Measurements from ENCODE around the gene SLC29A1.

Gene SLC29A1

GRCh38 chr6:44255105-44255808, 31.9 kb downstream of the SLC29A1 start:
- DNase-seq (ENCODE audit: low read depth) = no peak

DNA sequence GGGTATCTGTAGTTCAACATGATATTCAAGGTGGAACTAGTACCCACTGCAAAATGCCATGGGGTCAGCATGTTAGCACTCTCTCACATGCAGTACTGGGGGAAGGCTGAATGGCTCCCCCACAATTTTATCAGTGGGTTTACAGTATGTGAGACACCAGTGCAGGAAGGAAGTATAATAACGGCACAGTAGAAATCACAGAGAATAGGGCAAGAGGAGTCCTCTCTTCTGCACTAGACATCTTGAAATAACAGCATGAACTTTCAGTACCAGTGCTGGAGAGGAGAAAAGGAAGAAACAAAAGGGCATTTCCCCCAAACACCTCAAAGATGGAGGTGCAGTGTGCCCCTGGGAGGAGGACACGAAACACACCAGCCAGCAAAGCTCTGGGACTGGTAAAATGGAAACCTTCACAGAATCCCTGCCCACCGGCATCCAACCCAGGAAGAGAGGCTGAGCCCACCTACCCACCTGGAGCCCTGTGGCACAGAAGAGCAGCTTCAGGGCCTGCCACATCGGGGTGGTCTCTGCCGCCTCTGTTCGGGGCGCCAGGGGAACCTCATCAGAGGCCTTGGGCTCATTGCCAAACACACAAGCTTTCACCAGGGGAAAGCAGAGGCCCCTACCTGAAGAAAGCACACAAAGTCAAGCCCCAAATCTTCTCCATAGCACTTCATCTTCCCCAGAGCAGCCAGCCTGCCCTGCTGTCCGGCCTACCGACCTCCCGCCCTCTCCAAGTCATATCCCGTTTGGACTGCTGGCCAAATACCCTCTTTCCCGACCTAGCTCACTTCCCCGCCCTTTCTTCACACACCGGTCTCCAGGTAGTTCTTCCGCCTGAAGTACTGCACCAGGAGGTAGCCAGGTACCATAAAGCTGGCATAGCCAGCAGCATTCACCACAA, 32.7 kb downstream of the SLC29A1 start:
- DNase-seq (ENCODE audit: low read depth) = no peak

DNA sequence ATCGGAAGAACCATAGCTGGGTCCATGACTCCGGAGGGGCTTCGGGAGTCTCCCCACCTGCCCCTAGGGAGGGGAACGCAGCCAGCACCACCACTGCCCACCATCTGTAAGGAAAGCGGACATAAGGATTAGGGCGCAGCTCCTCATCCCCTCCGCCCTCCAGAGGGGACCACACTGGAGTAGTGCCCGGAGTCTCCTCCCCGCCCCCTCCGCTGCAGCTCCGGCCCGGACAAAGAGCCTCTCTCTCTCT, 33.3 kb downstream of the SLC29A1 start:
- no peak for DNase-seq (ENCODE audit: low read depth)

DNA sequence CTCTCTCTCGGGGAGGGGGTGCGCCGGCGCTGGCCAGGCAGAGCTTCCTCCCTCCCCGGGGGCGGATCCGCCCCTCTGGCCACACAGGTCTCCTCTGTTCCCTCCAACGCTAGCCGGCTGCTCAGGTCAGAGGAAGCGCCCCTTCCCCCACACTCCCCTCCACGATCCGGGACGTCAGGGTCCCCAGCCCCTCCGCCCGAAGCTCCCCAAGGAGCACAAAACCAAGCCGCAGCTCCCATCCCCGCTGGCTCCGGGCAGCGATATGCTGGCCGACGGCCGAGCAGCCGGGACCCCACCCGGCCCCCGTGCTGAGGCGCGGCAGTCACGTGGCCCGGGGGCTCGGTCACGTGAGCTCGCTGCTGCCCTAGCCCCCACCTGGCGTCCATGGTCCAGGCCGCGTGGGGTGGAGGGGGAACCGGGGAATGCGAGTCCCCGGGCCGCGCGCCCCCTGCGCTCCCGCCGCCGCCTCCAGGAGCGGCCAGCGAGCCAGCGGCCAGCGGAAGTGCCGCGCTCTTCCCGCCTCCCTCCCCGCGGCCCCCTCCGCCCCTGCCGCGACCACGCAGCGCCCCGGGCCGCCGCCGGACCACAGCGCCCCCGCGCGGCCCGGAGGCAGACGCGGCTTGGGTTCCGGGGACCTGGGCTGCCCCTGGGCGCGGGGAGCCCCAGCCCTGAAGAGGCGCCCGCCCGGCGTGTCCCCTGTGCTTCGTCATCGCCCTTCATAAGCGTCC, 33.8 kb downstream of the SLC29A1 start, which contains the start of gene SLC35B2:
SLC35B2 (minus strand) TSS at position 504 of the 728 bp plus-strand sequence; CDS start at position 386, 118 bp downstream.
- peak; percentile 58 for DNase-seq (ENCODE audit: low read depth)

DNA sequence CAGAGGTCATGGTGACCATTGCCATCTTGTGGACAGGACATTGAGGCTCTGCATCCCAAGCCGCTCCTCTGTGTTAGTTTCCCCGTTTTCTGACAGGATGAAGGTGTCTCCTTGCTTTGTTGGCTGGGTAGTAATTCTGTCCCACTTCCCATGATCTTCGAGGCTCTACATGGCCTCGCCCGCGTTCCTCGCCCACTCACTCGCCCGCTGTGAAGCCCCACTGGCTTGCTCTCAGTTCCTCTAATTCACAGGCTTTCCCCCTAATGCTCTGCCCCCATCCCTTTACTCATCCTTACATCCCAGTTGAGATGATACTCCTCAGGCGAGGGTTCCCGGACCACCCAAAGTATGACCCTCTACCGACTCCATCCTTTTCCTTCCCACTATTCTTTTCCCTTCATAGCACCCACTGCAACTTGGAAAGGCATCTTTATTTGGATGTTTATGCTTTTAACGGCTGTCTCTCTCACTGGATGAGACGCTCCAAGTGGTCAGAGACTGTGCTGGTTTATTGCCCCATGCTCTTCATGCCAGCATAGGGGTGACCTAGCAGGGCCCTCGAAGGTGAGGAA, 34.4 kb downstream of the SLC29A1 start:
- DNase-seq (ENCODE audit: low read depth) = no peak

DNA sequence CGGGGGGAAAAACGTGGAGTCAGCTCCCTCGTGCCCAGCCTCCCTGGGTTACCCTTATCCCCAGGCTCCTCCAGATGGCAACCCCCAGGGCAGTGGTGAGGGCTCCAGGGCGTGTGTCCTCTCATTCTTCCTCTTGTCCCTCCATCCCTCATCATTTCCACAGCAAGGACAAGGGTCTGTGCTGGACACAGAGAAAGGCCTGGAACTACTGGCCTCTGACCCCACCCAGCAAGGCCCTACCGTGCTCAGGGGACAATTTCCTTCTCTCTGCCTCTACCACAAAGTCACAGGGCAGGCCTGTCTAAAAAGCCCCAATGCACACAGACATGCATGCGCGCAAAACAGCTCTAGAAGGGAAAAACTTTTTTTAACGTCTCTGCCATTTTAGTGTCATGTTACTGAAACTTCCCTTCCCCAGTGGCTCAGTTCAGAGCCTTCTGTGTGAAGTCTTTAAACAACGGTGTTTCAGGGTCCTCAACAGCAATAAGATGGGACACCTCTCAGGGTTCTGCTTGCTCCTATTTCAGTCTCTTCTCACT, 35.0 kb downstream of the SLC29A1 start:
- no peak for DNase-seq (ENCODE audit: low read depth)

- no peak for DNase-seq (ENCODE audit: low read depth)
These were observed 35.5 kb downstream of the SLC29A1 start for GRCh38 chr6:44258921-44259320.

GRCh38 chr6:44260011-44260410, 36.6 kb downstream of the SLC29A1 start:
- no peak for DNase-seq (ENCODE audit: low read depth)

- no peak for DNase-seq (ENCODE audit: low read depth)
These were observed 37.3 kb downstream of the SLC29A1 start for GRCh38 chr6:44260451-44261297.

GRCh38 chr6:44261581-44261980, 38.2 kb downstream of the SLC29A1 start:
- no peak for DNase-seq (ENCODE audit: low read depth)

DNA sequence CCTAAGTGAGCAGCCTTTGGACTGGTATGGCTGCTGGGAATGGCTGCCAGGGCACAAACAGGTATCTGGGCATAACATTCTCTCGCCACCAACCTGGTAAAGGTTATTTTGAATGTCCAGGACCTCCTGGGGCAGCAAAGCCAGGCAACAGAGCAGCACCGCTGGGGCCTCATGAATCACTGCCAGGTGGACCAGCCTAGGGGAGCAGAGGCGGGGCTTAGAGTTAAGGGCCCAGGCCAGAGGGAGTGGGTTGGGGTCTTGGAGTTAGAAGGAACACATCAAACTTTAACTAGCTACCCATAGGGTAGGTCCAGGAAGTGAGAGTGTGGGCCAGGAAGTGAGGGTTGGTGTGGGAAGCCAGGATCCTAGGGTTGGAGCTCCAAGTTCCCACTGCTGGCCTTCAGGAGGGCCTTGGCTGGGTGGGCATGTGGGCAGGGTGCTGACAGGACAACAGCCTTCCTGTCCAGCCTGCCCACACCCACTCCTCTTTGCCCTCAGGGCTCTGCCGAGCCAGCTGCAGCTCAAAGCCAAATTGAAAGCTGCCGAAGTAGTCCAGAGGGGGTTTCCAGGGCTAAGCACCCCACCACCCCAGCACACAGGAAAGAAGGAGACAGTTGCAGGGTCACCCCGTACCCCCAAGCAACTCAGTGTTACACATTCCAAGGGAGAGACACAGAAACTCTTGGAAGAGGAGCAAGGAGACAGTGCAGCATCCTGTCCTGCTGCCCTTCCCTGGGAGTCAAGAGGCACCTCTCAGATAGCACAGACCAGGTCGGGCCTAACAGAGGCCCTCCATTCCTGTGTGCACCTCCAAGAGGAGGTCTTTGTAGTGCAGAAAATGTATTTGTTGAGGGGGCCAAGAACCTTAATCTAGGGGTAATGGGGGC, 39.3 kb downstream of the SLC29A1 start:
- no peak for DNase-seq (ENCODE audit: low read depth)

DNA sequence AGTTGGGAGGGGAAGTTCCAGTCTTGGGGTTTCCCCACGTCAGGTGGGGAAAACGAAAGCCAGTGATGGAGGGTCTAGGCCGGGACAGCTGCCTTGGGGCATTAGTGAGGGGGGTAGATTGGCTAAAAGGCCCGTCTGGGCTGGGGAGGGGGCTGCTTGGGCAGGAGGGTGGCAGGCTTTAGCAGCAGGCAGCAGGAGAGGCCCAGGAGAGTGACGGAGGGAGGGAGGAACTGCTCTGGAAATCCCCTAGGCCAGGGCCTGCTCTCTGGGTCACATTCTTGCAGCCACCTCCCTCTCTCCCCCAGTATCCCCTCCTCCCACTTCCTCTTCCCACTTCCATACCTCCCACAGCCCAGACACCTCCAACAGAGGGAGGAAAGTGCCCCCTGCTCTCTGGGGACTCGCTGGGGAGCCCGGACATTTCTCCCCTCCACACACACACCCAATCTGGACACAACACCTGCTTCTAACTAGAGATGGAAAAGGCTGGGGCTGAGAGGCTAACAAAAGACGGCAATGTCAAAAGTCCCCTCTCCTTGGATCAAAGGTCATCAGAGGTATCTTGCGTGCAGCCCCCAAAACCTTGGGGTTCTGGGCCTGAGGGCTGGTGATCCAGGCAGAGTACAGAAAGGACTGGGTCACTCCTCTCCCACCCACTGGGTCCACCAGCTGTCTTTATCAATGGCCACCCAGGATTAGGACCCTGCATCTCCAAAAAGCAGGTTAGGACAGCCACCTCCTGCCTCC, 40.1 kb downstream of the SLC29A1 start:
- no peak for DNase-seq (ENCODE audit: low read depth)

- DNase-seq (ENCODE audit: low read depth) = no peak
These were observed 41.0 kb downstream of the SLC29A1 start for GRCh38 chr6:44264154-44265006.

GRCh38 chr6:44265007-44265721, 41.8 kb downstream of the SLC29A1 start, which contains the start of gene NFKBIE:
Gene NFKBIE (minus strand): TSS chr6:44265551. CDS start chr6:44265346, 205 bp downstream.
- peak; percentile 88 for DNase-seq (ENCODE audit: low read depth)

- DNase-seq (ENCODE audit: low read depth) = no peak
These were observed 42.4 kb downstream of the SLC29A1 start for GRCh38 chr6:44265722-44266233.

DNA sequence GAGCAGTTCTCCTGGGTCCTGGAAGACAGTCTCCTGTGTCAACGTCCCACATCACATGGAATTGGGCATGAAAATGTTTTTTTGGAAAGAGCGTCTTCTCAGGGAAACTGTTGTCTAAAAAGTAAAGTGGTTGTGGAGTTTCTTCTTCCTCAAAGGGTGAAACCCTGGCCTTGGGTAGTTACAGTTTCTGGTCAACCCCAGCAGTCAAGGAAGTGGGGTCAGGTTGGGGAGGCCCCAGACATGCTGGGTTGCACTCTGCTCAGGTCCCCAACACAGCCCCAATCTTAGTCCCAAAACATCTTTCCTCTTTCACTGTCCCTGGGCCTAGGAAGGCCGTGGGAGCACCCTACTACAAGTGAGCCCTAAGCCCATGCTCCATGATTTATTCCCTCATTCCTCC, 43.0 kb downstream of the SLC29A1 start:
- DNase-seq (ENCODE audit: low read depth) = no peak

- no peak for DNase-seq (ENCODE audit: low read depth)
These were observed 43.9 kb downstream of the SLC29A1 start for GRCh38 chr6:44267252-44267651.
